Endothelial cell of umbilical vein (primary cell): ENCODE measurements around the gene KLHL18. TPM values are rescaled to one million over a fixed set of nuclear protein-coding genes. Genes with fewer than 3 reads are reported as not detected.

Source experiments
- BruUV-seq: library from RNA; stranded (reverse); fragments of 400-500 nt; replicated peaks from 2 replicates; lab custom pipeline; 2021; lab: Mats Ljungman, UMichigan
- CTCF ChIA-PET: fragments of 300-600, 350-600 bp; sonication (Branson Sonifier 250); formaldehyde crosslinking; loops from one replicate; lab custom pipeline; 2021; ENCODE audit warnings: antibody characterized with exemption, inconsistent platforms; lab: Charles Lee
- POLR2A ChIA-PET: fragments of 300-600, 350-600 bp; sonication (Branson Sonifier 250); formaldehyde crosslinking; loops from one replicate; lab custom pipeline; 2021; ENCODE audit warnings: antibody characterized with exemption, inconsistent platforms; lab: Charles Lee
- DNase-seq: peaks from one replicate; pipeline ENCODE4 v3.0.0-alpha.2; 2011; ENCODE audit warnings: low read depth, low spot score
- FAIRE-seq: peaks from 2 replicates; lab custom pipeline; 2011; peaks lifted over from hg19 to GRCh38; lab: Jason Lieb, UNC
- H2AFZ ChIP-seq: 2 replicates; pipeline ENCODE4 v1.6.0; 2012; ENCODE audit warnings: low read depth, low read length, control low read depth, inconsistent platforms
- H3K27ac ChIP-seq: 2 replicates; pipeline ENCODE4 v1.5.1; 2011; ENCODE audit warnings: low read depth, mild to moderate bottlenecking, control low read depth, low read length, moderate library complexity; ENCODE audit not compliant: insufficient read depth
- H3K27me3 ChIP-seq, 2 experiments: 2 replicates each; pipeline versions ENCODE4 v1.6.0 to v1.6.1; 2011; ENCODE audit warnings: low read length in 2 of 2, mixed read lengths in 1 of 2; ENCODE audit not compliant: control insufficient read depth in 2 of 2, insufficient read depth in 2 of 2
- H3K36me3 ChIP-seq, 2 experiments: 2 replicates in 1 of 2; 3 replicates in 1 of 2; pipeline ENCODE4 v1.5.1; 2011; ENCODE audit warnings: low read length in 2 of 2, mild to moderate bottlenecking in 1 of 2, moderate library complexity in 1 of 2; ENCODE audit not compliant: control insufficient read depth in 2 of 2, insufficient read depth in 2 of 2; ENCODE audit errors: extremely low read depth in 1 of 2
- H3K4me1 ChIP-seq: 3 replicates; pipeline ENCODE4 v1.5.1; 2011; ENCODE audit warnings: mild to moderate bottlenecking, low read length; ENCODE audit not compliant: control insufficient read depth, insufficient read depth; ENCODE audit errors: extremely low read depth
- H3K4me2 ChIP-seq: 2 replicates; pipeline ENCODE4 v1.6.1; 2011; ENCODE audit warnings: low read length, control low read depth, mixed read lengths; ENCODE audit not compliant: insufficient read depth
- H3K4me3 ChIP-seq, 3 experiments: fragments of 200-600 bp in 1 of 3; sonication (generic), shearing (Covaris generic) in 1 of 3; replicated peaks in 1 of 3; 2 replicates each; pipeline ENCODE4 v1.5.1; 2011 to 2016; ENCODE audit warnings: control low read depth in 3 of 3, low read length in 3 of 3, mild to moderate bottlenecking in 2 of 3, inconsistent platforms in 1 of 3, low read depth in 1 of 3, moderate library complexity in 1 of 3; ENCODE audit not compliant: insufficient read depth in 1 of 3
- H3K79me2 ChIP-seq: 2 replicates; pipeline ENCODE4 v1.6.0; 2012; ENCODE audit warnings: low read length, inconsistent platforms; ENCODE audit not compliant: control insufficient read depth, insufficient read depth
- H3K9ac ChIP-seq: replicated peaks from 2 replicates; pipeline ENCODE3; 2011; ENCODE audit warnings: low read length, control low read depth; ENCODE audit not compliant: insufficient read depth; ENCODE audit errors: extremely low read depth
- H3K9me1 ChIP-seq: replicated peaks from 3 replicates; pipeline ENCODE4 v1.6.0; 2011; ENCODE audit warnings: mild to moderate bottlenecking, low read length; ENCODE audit not compliant: control insufficient read depth, insufficient read depth; ENCODE audit errors: extremely low read depth
- H3K9me3 ChIP-seq: replicated peaks from 2 replicates; pipeline ENCODE4 v1.5.1; 2012; ENCODE audit warnings: low read length, inconsistent platforms; ENCODE audit not compliant: control insufficient read depth, insufficient read depth
- H4K20me1 ChIP-seq: replicated peaks from 2 replicates; pipeline ENCODE3; 2011; ENCODE audit warnings: mild to moderate bottlenecking, low read length; ENCODE audit not compliant: control insufficient read depth, insufficient read depth; ENCODE audit errors: extremely low read depth
- GATA2 ChIP-seq: IDR thresholded peaks from 2 replicates; pipeline ENCODE4 v1.7.0; 2011; ENCODE audit warnings: low read depth, mild to moderate bottlenecking, moderate library complexity, mixed read lengths, low read length; ENCODE audit not compliant: insufficient read length, insufficient read depth
- JUN ChIP-seq: IDR thresholded peaks from 2 replicates; pipeline ENCODE4 v1.6.1; 2011; ENCODE audit warnings: borderline replicate concordance, low read depth; ENCODE audit not compliant: insufficient read length, insufficient read depth
- dilution Hi-C: fragments of 300-500 bp; cut with MboI; formaldehyde crosslinking; loops from one replicate; pipeline ENCODE4 v1.15.0; 2019; ENCODE audit warnings: low sequenced_read_pairs; ENCODE audit not compliant: extremely low pct_ligation_motif_present
- intact Hi-C: fragments of 100-400 bp; cut with micrococcal nuclease; formaldehyde crosslinking; loops from one replicate; pipeline ENCODE4 v1.10.0; 2022
- polyA plus RNA-seq, 4 experiments: library from polyadenylated mRNA; depleted of rRNA in 3 of 4; stranded (reverse) in 3 of 4; unstranded in 1 of 4; fragments of >200 nt; gene quantifications; 2 replicates each; pipeline versions ENCODE4 v1.2.1 to v1.2.3, GENCODE V29; 2011 to 2012; ENCODE audit warnings: missing spikeins in 1 of 4
- total RNA-seq: library from RNA; stranded (reverse); gene quantifications from 2 replicates; pipeline ENCODE4 v1.2.3, GENCODE V29; 2021
- TF ChIP-seq, protein P1 (sequence below), 2 donors: IDR thresholded peaks; 1 replicate in 1 of 2; 2 replicates in 1 of 2; pipeline ENCODE4 v1.5.1; 2011; ENCODE audit warnings: low read length in 2 of 2, mild to moderate bottlenecking in 2 of 2, moderate library complexity in 2 of 2, control low read depth in 1 of 2, inconsistent platforms in 1 of 2, low read depth in 1 of 2; ENCODE audit not compliant: insufficient read depth in 1 of 2; ENCODE audit errors: extremely low read depth in 1 of 2

KLHL18 gene
- total and polyA plus RNA-seq, 2 donors (not counting 3 experiments of a cell fraction or from before 2014, with no cell fraction given), result 43.4 to 58.1 TPM

DNA sequence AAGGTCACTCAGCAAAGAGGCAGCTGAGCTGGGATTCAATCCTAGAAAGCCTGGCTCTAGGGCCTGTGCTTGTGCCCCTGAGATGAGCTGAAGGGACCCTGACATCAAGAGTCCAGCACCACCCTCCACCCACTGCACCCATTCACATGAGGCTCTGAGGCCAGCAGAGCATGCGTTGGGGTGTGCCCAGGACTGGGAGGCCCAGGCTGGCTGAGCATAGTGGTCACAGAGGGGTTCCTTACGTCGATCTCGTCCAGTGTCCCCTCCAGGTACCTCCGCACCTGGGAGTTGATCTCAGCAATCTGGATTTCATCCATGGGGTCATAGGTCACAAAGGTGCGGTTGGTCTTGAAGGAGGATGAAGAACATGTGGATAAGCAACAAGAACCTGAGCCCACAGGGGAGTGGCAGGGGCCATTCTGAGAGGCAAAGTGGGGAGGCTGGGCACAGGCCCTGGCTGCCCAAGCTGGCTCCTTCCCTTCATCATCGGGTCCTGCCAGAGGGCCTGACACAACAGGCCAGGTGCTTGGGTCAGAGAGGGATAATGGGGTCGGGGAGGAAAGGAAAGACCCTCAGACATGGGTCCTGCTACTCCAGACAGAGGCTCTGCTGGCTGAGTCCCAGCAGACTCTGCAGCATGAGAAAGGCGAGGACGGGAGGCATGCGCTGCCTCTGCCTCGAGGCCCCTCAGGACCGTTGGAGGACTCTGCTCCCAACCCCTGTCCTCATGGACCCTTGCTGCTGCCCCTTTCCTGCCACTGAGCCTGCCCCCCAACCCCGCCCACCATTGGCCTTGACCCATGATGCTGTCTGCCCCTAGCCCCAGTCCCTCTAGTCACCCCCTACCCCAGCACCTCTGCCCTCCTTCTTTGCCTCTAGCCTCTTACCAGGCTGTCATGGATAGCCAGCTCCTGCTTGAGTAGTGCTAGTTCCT is 35.3 kb upstream of the KLHL18 start:
- Histone ChIP-seq H3K36me3 (no peaks in the 10 kb centered on the region), H3K9me1 (no peaks in the 10 kb centered on the region), H3K27ac (no peak overlapping the region), H3K9me3 (no peaks in the 10 kb centered on the region), H2AFZ (no peak overlapping the region), H3K27me3 (no peaks in the 10 kb centered on the region), H3K4me1 (no peaks in the 10 kb centered on the region), H3K4me3 (no peak overlapping the region), H3K9ac (no peak overlapping the region), H3K79me2 (no peaks in the 10 kb centered on the region), H4K20me1 (no peaks in the 10 kb centered on the region), H3K4me2 (no peak overlapping the region)
- dilution Hi-C loops (no loop called here), intact Hi-C loops (no loop called here)
- no peak for DNase-seq
- no peak for FAIRE-seq
- ChIA-PET POLR2A (no interaction called here), CTCF (interaction anchor here (0.6 kb wide), 1 partner anchor 28 kb away, joined by 3 read pairs; no protein-coding TSS in a partner anchor)
- no TSS peak for BruUV-seq
- TF ChIP-seq, protein P1, sequence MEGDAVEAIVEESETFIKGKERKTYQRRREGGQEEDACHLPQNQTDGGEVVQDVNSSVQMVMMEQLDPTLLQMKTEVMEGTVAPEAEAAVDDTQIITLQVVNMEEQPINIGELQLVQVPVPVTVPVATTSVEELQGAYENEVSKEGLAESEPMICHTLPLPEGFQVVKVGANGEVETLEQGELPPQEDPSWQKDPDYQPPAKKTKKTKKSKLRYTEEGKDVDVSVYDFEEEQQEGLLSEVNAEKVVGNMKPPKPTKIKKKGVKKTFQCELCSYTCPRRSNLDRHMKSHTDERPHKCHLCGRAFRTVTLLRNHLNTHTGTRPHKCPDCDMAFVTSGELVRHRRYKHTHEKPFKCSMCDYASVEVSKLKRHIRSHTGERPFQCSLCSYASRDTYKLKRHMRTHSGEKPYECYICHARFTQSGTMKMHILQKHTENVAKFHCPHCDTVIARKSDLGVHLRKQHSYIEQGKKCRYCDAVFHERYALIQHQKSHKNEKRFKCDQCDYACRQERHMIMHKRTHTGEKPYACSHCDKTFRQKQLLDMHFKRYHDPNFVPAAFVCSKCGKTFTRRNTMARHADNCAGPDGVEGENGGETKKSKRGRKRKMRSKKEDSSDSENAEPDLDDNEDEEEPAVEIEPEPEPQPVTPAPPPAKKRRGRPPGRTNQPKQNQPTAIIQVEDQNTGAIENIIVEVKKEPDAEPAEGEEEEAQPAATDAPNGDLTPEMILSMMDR (IDR thresholded peaks at IDR 0.05; ENCODE audit: extremely low read depth in 1 of 2, insufficient read depth in 1 of 2, low read depth in 1 of 2, low read length in 2 of 2), result no peak
- TF ChIP-seq GATA2 (no peak), JUN (no peak)
